HG02884 (cell line): ENCODE results near the gene FRRS1.

Experiments used
- ATAC-seq: cut with Tn5 transposase; IDR thresholded peaks from one replicate; pipeline ENCODE4 v1.9.1; 2021; ENCODE audit warnings: mild to moderate bottlenecking, moderate library complexity; ENCODE audit not compliant: unreplicated experiment

Gene FRRS1

DNA sequence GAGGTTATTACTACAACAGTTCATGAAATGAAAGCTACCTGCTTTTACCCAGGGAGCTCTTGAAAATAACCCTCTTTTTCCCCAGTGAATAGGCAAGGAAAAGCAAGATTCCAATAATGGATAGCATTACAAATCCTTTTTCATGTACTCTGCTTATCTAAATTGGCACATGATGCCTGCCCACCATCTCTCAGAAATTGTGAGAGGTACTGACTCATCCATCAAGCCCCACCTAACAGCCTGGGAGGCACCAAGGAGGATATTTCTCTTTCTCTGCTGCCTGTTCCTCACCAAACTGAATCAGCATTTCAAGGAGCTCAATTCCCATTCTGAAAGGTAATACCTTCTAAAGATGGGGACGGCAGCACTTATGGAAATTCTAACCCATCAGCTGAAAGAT is 86.2 kb downstream of the FRRS1 start:
- ATAC-seq: no peak

DNA sequence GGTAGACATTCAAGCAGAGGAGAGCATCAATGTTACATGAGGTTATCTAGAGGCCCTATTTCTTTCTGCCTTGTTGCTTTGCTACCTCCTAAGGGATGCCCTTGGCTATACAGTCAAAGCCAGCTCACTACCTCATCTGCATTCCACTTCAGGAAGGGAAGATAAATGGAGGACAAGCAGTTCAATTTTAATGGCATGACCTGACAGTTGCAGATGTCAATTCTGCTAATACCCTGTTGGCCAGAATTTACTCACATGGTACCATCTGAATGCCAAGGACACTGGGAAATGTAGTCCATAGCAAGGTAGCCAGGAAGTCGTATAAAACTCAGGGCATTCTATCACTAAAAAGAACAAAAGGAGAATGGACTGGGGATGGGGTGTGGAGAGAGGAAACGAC is 89.0 kb downstream of the FRRS1 start:
- ATAC-seq: no peak

DNA sequence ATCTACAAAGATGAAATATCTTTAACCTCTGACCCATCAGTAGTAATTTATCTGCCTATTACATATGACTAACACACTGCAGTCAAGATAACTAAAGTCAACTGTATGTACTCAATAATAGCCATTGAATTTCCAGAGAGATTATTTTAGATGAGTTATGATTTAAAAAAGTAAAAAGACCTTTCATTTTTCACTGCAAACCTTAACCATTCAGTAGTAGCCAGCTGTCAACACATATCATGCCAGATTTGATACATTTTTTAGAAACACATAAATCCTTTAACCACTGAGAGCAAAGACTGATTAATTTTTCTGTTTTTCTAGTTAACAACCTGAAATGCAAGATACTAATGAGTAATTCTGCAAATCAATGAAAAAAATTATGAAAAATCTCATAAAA is 89.6 kb downstream of the FRRS1 start:
- no peak for ATAC-seq

DNA sequence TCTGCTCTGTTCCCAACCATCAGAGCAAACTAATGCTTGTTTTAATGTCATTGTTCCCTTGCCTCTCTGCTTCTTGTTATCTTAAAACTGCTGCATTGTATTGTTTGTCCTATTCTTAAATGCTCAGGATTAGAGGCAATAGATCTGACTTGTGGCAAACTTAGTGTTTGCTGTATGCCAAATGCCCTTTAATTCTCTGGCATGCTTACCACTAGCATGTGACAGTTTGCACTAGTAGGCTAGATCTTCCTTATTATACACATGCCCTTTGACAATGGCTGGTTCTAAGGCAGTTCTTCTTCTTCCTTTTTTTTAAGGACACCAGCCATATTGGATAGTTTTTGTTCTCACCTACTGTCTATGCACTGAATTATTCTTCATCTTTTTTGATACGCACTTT is 90.4 kb downstream of the FRRS1 start:
- no peak for ATAC-seq

DNA sequence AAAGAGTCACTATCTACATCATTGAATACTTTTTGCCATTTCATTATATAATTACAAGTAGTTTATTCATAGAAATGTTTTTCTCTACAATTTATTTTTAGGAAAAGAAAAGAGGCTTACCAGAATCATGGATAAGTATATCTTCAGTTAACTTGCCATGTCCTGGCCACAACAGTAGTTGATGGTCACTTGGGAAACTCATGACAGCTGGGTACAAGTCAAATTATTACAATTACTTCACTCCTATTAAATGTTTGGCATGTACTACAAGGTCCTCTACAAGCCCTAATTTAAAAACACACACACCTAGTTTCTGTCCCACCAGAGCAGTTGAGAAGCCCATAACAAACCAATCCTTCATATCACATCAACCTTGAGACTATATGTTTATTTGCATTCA is 91.1 kb downstream of the FRRS1 start:
- ATAC-seq: no peak

DNA sequence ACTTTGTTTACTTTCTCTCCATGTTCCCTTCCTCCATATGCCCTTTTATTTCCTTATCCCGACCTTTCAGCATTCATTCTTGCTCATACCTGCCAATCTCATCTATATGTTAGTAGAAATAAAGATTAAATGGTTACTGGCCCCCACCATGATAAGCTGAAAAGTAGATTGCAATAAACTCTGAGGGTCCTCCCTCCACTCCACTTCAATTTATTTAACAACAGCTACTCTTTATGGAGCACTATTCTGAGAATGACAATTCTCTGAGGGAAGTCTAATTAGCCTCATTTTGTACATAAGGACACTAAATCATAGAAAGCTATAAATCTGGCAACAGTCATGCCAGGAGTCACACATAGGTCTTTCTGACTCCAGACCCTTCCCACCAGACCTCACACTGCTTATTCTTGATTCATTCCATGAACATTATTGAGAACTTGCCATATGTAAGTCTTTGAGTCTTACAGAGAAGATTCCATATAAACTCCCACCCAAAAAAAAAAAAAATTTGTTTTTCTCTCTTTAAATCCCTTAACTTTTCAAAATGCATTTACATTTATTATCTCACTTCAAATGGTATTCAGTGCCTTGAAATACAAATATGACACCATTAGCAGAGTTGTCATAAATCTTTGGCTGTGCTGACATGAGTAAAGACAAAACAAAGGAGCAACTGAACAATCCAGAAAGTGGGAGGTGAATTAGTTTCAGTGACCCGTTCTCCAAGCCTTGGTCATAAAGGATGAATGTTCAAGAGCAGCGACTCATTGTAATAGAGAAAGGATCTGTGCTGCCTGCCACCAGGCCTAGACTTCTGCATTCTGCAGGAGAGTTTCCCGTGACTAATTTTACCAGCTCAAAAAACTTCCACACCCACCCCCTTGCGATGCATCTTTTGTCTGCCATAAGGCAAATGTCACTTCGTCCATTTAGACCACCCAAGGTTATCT is 92.0 kb downstream of the FRRS1 start:
- ATAC-seq: no peak

DNA sequence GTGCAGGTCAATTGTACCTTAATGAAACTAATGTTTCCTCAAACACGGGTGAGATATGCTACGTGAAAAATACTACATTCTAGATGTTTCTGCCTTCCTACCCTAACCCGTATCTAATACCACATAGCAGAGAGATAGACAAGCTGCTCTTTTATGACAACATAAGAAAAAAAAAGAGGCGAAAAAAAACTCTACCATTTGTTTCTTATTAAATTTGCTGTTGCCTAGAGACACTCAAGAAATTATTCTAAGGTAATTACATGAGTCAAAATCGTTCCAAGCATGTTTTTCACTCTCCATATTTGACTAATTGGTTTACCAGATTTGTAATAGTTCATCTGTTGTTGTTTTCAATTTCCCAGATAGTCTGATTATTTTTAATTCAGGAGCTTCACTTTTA is 93.1 kb downstream of the FRRS1 start:
- no peak for ATAC-seq

DNA sequence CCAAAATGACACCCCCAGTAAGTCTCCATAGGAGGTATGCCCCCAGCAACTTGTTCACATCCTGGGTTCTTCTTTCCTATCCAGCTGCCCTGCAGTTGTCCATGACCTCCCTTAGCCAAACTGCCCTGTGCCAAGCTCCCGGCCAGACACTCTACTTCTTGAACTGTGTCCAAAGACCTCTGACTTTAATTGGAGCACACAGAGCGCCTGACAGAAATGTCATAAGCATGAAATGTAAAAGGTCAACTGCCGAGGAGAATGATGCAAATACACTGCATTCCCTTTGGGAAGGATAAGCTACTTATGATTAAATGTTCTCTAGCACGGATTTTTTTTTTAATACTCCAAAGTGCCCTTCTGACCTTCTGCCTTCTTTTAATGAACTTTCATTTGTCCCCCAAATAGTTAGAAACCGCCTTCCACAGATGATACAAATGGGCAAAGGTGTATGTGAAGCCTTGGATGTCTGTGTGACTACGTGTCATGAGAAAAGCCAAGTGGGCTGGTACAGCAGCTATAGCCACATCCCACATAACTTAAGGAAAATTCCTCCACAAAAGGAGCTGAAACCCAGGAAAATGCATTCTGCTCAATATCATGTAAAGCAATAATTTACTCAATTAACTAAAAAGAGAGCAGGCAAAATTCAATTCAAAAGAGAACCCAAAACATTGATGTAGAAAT is 93.8 kb downstream of the FRRS1 start:
- no peak for ATAC-seq

DNA sequence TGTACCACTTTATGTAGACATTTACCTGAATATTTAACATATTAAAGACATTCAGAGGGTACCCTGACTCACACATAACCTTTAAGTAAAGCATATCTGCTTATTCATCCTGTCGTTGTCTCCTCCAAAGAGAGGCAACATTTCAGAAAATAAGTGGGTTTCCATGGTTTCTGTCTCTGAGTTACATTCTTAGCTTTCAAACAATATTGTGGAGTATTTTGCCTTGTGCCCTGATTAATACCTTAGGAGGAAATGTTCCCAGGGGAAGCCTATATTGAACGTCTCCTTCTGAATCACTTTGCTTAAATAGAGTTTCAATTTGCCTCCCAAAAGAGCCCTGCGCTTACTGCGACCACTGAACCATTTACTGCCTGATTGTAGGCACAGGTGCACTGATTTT is 94.4 kb downstream of the FRRS1 start:
- ATAC-seq: no peak

DNA sequence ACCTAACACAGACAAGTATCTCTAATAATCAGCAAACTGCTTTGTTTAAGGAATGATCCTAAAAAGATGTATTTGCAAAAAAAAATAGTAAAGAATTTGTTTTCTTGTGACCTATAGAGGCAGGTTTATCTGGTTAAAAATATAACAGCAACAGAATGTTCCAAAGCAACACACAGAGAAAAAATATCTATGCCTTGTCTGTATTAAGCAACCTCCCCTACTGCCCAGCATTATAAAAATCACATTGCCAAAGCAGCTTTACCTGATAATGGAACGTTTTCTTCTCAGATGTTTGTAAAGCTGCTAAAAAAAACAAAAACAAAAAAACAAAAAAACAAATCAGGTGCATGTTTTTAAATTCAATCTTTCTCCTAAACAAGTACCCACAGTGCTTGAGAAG is 95.9 kb downstream of the FRRS1 start:
- no peak for ATAC-seq

DNA sequence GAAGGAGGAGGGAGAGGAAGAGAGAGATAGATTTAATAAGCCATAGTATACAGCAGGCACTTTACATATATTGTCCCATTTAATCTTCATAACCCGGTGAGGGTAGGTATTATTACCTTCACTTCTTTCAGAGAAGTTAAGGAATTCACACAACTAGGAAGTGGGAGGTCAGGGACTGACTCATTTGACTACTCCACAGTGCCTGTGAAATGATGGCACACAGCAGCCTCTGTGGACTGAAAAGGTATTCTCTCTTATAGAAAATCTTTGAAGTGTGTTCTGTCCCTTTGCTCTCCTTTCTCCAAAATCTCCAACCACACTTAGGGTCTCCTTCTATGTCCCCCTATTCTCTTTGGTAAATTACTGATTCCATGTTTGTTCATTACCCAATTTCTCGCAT is 96.6 kb downstream of the FRRS1 start:
- ATAC-seq: no peak

DNA sequence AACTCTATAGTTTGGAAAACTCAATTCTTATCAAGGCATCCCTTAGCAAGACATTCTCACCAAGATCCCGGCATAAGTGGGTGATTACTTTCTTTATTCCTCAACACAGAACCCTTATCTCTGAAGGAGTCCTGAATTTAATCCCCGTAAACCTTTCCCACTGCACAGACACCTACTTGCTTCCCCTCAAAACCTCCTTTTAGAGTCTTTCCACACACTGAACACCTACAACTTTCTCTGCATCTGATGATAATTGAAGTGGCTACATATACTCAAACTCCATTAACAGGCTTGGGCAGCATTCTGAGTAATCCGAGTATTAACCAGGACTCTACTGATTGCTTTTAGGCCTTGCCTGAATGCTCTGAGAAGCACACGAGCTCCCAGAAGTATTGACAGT is 97.1 kb downstream of the FRRS1 start:
- ATAC-seq: no peak

DNA sequence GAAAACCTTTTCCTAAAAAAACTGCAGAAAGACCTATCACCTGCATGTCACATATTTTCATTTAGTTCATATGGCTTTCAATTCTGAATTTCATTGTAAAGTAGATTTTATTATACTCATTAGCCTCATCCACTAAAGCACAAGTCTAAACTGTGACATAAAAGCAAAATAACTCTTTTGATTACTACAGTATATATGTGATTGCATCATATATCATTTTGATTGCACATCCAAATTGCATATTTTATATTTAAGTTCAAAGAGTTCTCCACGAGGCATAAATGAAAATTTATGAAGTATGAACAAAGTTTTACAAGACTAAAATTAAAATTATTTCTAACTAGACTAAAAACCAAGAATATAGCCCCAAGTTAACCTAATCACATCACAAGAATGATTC is 101.2 kb downstream of the FRRS1 start:
- no peak for ATAC-seq

DNA sequence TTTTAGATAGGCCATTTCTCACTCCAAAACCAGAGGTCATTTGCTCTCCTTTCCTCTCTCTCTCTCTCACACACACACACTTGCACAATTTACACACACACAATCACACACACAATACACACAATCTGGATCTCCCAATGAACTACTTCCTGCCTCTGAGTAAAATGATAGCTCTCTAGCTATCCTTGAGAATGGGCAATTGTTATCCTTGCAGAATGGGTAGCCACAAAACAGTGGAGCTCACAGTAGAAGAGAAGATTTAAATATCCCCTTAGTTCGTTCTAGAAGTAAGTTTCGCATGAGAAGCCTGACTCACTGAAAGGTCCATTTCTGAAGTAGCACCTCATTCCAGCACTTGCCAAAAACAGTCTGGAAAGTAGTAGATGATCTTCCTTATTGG is 102.9 kb downstream of the FRRS1 start:
- ATAC-seq: no peak

DNA sequence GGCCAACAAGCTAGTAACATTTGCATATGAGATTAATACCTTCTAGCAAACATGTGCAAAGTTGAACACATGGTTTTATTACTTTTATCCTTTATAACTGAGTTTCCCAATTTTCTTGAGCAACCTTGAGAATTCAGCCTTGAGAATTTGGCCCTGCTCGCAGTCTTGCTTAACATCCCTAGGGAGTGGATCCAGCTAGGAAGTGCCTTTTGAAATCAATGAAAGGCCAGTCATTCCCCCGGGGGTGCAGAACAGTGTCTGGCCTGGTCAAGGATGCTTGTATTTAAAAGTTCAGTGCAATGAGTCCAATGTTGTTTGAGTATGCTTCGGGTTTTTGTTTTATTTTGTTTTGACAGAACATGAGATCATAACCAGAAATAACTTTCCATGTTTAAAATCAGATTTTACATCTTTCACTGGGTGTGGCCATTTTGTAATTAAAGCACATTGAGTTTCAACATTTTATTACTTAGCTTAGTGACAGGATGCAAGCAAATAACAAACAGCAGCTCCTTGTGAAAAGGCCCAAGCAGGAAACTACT is 103.8 kb downstream of the FRRS1 start:
- no peak for ATAC-seq

DNA sequence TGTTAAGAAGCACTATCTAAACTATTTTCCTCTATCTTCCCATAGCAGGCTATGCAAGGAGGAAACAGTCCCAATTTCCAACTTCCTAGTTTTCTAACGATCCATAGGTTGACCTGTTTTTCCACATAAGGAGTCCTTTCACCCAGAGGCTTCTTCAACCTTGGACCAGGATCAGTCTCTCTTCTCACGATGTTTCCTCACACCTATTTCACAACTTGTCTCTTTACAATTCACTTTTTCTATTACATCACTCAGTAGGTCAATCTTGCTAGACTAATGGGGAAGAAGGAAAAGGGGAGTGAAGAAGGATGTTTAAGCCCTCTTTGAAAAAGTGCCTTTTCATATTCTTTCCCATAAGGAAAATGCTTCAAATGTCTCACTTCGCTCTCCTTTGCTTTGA is 104.7 kb downstream of the FRRS1 start:
- ATAC-seq: no peak

DNA sequence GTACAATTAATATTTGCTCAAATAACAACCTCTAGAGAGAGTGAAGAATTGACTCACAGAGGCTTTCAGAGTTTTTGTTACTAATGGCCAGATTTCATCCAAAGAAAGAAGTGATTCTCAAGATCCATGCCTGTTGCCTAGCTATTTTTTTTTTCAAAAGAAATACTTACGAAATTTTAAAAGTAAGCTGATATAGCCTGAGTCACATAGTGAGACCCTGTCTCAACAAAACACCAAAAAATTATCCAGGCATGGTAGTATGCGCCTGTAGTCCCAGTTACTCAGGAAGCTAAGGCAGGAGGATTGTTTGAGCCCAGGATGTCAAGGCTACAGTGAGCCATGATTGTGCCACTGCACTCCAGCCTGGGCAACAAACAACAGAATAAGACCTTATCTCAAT is 105.9 kb downstream of the FRRS1 start:
- no peak for ATAC-seq

DNA sequence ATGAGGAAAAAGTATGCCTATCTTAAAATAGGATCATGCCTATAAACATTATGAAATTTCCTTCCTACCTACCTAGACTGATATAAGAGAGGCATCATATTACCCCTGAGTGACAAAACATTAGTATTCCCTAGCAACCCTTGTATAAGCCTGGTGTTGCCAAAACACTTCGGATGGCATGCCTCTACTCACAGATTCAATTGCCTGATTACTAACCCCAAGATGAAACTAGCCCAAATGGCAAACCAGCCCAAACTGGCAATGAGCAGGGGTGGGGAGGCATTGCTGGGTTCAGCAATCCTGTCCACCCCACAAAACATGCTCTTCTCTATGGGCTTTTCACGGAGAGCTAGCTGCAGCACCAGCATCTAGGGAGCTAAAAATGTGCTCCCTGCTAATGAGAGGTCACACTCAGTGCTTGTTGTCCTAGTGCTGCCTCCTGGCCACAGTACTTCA is 106.7 kb downstream of the FRRS1 start:
- no peak for ATAC-seq
